Effector memory CD8-positive, alpha-beta T cell (primary cell): ENCODE data around the gene TECPR2.

Experiments used
- ATAC-seq: fragments of 150-1000 bp; cut with Tn5 transposase; replicated peaks from 2 replicates; pipeline ENCODE4 v1.10.0; 2021; ENCODE audit warnings: mild to moderate bottlenecking, moderate library complexity
- DNase-seq, 3 experiments: peaks; one replicate each; pipeline ENCODE4 v3.0.0; 2021
- H3K27ac Mint-ChIP-seq, 2 donors: one replicate each; pipeline ENCODE4 v1.8.0; 2022; ENCODE audit warnings: mild to moderate bottlenecking in 2 of 2, mixed read lengths in 2 of 2, moderate library complexity in 2 of 2
- H3K27me3 Mint-ChIP-seq, 2 donors: one replicate each; pipeline ENCODE4 v1.8.0; 2022; ENCODE audit warnings: mixed read lengths in 2 of 2
- H3K36me3 Mint-ChIP-seq: one replicate; pipeline ENCODE4 v1.8.0; 2022; ENCODE audit warnings: mild to moderate bottlenecking, moderate library complexity, mixed read lengths; ENCODE audit not compliant: insufficient read depth
- H3K4me1 Mint-ChIP-seq, 2 donors: one replicate each; pipeline ENCODE4 v1.8.0; 2022; ENCODE audit warnings: low read depth in 2 of 2, mixed read lengths in 2 of 2
- H3K4me3 Mint-ChIP-seq, 2 donors: one replicate each; pipeline ENCODE4 v1.8.0; 2022; ENCODE audit warnings: mild to moderate bottlenecking in 2 of 2, mixed read lengths in 2 of 2, moderate library complexity in 2 of 2
- H3K9me3 Mint-ChIP-seq, 2 donors: one replicate each; pipeline ENCODE4 v1.8.0; 2022; ENCODE audit warnings: mixed read lengths in 2 of 2

TECPR2 gene

DNA sequence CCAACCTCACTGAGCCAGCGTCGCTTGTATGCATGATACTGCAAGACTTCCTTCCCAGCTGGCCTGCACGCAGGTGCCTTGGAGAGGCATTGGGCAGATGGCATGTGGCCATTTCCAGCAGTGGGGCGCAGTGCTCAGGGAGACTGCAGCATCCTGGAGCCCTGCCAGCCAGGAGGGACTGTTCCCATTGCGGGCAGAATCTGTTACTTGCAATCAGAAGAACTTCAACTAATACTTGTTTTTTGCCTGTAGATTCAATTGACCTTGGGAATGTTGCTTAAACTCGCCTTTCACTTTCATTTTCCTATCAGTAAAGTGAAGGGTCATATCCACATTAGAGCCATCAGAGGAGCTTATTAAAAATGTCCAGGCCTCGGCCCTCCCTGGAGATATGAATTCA, 117.0 kb downstream of the TECPR2 start:
- Mint-ChIP-seq H3K27me3 (no peaks in the 10 kb centered on the region), H3K36me3 (no peaks in the 10 kb centered on the region), H3K4me1 (peaks cover 0 to 5% of the 10 kb centered on the region in 2 donors), H3K4me3 (no peak overlapping the region), H3K27ac (no peak overlapping the region), H3K9me3 (peaks cover 0 to 3% of the 10 kb centered on the region in 2 donors)
- DNase-seq (no peak), ATAC-seq (no peak)

DNA sequence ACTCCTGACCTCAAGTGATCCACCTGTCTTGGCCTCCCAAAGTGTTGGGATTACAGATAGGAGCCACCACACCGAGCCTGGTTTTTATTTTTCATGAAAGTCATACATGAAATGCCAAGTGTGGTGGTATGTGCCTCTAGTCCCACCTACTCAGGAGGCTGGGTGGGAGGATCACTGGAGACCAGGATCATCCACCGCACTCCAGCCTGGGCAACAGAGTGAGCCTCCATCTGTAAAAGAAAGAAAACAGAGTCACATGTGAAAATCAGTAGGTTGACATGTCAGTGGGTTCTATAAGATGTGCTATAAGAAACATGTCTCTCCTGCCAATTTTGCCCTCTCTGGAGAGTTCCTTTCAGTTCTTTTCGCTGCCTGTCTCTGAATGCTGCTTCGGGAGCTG, 118.6 kb downstream of the TECPR2 start:
- ATAC-seq, result no peak
- Mint-ChIP-seq H3K27ac (peak overlapping the region in 1 of 2 donors; percentile 53), H3K4me3 (no peak overlapping the region), H3K36me3 (no peaks in the 10 kb centered on the region), H3K9me3 (peaks cover 0 to 3% of the 10 kb centered on the region in 2 donors), H3K4me1 (peaks cover 0 to 5% of the 10 kb centered on the region in 2 donors), H3K27me3 (no peaks in the 10 kb centered on the region)
- no peak for DNase-seq

DNA sequence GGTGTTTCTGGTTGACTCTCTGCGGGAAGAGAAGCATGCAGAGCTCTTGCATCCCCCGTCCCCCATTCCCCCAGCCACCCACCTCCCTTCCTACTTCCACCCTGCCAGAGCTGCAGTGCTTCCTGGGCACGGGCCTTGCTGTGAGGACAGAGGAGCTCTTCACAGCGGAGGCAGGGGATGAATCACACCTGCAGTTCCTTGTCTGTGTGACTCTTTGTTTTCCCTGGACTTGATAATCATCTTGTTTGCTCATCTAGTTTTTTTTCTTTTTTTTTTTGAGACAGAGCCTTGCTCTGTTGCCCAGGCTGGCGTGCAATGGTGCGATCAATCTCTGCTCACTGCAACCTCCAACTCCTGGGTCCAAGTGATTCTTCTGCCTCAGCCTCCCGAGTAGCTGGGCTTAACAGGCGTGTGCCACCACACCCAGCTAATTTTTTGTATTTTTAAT, 119.1 kb downstream of the TECPR2 start:
- Mint-ChIP-seq H3K4me1 (peaks cover 0 to 5% of the 10 kb centered on the region in 2 donors), H3K27ac (peak overlapping the region in 1 of 2 donors; percentile 53), H3K36me3 (no peaks in the 10 kb centered on the region), H3K4me3 (no peak overlapping the region), H3K27me3 (no peaks in the 10 kb centered on the region), H3K9me3 (peaks cover 0 to 3% of the 10 kb centered on the region in 2 donors)
- no peak for DNase-seq
- ATAC-seq, result no peak

DNA sequence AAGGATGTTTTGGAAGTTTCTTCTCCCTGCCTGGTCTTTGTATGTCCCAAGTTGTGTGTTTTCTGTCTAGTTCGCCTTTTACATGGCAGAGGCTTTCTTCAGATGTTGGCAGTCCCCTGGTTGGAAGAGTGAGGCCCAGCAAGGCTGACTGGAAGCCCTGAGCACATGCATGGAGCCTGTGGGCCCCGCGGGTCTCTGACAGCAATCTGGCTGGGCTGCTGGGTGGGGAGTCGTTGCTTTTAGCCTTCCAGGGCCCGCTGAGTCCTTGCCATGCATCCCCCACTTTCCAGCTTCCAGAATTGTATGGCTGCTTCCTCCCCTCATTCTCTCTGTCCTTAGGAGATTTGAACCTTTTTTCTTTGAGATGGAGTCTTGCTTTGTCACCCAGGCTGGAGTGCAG, 121.6 kb downstream of the TECPR2 start:
- Mint-ChIP-seq H3K9me3 (peaks cover 0 to 3% of the 10 kb centered on the region in 2 donors), H3K4me3 (no peak overlapping the region), H3K27ac (no peak overlapping the region), H3K27me3 (no peaks in the 10 kb centered on the region), H3K36me3 (no peaks in the 10 kb centered on the region), H3K4me1 (peaks cover 0 to 5% of the 10 kb centered on the region in 2 donors)
- ATAC-seq (no peak), DNase-seq (no peak)

DNA sequence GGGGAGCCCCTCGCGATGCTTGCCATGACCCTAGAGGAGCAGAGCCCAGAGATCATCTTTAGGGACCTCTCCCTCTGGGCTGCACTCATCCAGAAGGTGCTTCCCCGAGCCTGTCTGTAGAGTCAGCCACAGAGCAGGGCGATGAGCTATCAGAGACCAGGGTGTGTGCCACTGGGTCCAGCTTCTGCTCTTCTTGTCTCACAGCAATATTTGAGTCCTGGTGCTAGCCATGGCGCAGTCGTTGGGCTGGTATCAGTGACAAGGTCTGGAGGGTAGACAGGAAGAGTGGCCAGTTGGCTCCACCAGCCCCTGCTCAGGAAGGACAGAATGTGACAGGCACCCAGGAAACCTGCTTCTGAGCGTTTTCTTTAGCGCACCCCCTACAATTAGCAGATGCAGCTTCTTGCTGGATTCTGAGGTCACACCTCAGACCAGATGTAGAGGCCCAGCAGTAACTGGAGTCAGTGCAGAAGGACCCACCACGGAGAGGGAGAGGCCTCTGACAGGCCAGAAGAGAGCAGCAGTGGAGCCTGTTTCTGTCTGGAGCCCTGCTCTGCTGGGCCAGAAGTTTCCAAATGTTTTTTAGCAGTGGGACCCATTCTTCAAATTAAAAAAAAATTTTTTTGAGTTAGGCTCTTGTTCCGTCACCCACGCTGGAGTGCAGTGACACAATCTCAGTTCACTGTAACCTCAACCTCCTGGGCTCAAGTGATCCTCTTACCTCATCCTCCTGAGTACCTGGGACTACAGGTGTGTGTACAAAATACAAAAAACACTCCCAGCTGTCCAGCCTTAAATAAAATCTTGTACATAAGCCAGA, 123.2 kb downstream of the TECPR2 start:
- no peaks in the 10 kb centered on the region for H3K27me3 Mint-ChIP-seq
- no peak for DNase-seq
- peaks cover 0 to 5% of the 10 kb centered on the region in 2 donors for H3K4me1 Mint-ChIP-seq
- H3K9me3 Mint-ChIP-seq, result peaks cover 0 to 3% of the 10 kb centered on the region in 2 donors
- ATAC-seq, result no peak
- H3K36me3 Mint-ChIP-seq, result no peaks in the 10 kb centered on the region
- peak overlapping the region in 1 of 2 donors; percentile 33 for H3K27ac Mint-ChIP-seq
- no peak overlapping the region for H3K4me3 Mint-ChIP-seq

DNA sequence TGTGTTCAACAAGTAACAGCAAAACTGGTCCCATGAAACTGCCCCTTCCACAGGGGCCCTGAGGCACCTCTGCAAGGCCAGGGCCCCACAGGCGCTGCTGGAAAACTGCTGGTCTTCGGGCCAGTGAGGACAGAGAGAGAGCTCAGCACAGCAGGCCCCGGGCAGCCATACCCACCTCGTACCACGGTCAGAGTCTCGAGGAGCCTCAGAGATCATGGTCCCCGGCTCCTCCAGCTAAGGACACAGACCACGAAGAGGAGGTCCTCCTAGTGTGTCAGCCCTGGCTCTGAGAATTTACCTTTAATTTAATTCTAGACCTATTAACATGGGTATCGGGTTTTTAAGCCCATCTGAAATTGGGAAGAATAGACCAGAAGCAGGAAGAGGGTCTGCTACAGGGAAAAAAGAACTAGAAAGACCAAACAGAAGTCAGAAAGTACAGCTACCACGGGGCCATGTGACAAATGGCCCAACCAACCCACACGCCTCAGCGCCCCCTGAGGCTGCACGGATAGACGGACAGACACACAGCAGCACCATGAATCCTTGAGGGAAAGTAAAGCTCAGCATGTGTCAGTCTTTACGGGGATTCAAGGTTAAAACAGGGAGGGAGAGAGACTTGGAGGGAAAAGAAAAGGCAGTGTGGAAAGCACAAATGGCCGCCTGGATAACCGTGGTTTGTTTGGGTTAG, 123.9 kb downstream of the TECPR2 start:
- DNase-seq (no peak), ATAC-seq (no peak)
- Mint-ChIP-seq H3K27ac (peak overlapping the region in 1 of 2 donors; percentile 33), H3K4me3 (no peak overlapping the region), H3K9me3 (peaks cover 0 to 3% of the 10 kb centered on the region in 2 donors), H3K4me1 (peaks cover 0 to 5% of the 10 kb centered on the region in 2 donors), H3K36me3 (no peaks in the 10 kb centered on the region), H3K27me3 (no peaks in the 10 kb centered on the region)

DNA sequence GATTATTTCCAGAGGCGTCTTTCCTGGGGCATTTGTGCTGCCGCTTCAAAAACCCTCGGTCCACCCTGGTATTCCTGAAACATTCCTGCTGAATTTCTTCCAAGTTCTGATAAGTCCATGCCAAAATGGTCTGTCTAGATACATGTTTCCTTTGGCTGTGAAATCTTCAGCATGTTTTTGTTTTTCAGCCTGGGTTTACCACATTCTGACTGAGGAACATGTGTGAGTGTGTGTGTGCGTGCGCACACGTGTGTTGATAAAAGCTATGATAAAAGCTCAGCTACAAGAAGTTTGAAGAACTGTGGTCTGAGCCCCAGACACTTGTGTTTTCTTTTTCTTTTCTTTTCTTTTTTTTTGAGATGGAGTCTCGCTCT, 124.5 kb downstream of the TECPR2 start:
- Mint-ChIP-seq H3K27ac (no peak overlapping the region), H3K4me1 (peaks cover 0 to 5% of the 10 kb centered on the region in 2 donors), H3K27me3 (no peaks in the 10 kb centered on the region), H3K4me3 (no peak overlapping the region), H3K9me3 (peaks cover 0 to 3% of the 10 kb centered on the region in 2 donors), H3K36me3 (no peaks in the 10 kb centered on the region)
- DNase-seq (no peak), ATAC-seq (no peak)

DNA sequence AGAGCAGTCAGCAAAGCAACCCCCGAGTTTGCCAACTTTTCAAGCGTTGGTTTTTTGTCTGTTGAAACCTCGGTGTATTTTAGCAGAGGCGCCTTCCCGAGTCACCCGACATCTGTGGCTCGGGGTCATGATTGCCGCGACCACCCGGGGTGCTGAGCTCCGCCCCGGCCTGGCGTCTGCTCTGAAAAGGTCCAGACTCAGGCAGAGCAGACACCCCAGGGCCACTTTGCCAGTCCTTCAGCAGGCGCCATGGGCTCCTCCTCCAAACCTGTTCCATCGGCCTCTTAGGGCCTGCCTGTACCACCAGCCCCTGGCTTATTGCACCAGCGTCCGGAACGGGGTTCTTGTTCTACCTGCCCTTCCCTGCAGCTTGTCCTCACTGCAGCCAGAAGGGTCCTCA, 127.7 kb downstream of the TECPR2 start:
- DNase-seq (no peak), ATAC-seq (no peak)
- Mint-ChIP-seq H3K9me3 (no peaks in the 10 kb centered on the region), H3K4me1 (no peaks in the 10 kb centered on the region), H3K27me3 (no peaks in the 10 kb centered on the region), H3K27ac (peak overlapping the region in 1 of 2 donors; percentile 57), H3K36me3 (no peaks in the 10 kb centered on the region), H3K4me3 (no peak overlapping the region)

DNA sequence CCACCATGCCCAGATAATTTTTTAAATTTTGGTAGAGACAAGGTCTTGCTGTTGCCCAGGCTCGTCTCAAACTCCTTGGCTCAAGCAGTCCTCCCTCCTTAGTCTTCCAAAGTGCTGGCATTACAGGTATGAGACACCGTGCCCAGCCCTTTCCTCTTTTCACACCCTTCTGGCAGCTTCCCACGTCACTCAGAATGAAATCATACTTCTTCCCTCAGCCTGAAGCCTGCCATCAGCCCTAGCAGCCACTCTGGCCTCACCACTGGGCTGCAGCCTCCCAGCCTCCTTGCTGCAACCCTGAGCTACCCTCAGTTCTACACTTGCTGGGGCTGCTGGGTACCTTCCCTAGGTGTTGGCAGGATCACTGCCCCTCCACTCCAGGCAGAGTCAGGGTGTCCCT, 128.6 kb downstream of the TECPR2 start:
- Mint-ChIP-seq H3K4me1 (no peaks in the 10 kb centered on the region), H3K36me3 (no peaks in the 10 kb centered on the region), H3K9me3 (no peaks in the 10 kb centered on the region), H3K27ac (peak overlapping the region in 1 of 2 donors; percentile 57), H3K27me3 (no peaks in the 10 kb centered on the region), H3K4me3 (no peak overlapping the region)
- ATAC-seq (no peak), DNase-seq (no peak)

DNA sequence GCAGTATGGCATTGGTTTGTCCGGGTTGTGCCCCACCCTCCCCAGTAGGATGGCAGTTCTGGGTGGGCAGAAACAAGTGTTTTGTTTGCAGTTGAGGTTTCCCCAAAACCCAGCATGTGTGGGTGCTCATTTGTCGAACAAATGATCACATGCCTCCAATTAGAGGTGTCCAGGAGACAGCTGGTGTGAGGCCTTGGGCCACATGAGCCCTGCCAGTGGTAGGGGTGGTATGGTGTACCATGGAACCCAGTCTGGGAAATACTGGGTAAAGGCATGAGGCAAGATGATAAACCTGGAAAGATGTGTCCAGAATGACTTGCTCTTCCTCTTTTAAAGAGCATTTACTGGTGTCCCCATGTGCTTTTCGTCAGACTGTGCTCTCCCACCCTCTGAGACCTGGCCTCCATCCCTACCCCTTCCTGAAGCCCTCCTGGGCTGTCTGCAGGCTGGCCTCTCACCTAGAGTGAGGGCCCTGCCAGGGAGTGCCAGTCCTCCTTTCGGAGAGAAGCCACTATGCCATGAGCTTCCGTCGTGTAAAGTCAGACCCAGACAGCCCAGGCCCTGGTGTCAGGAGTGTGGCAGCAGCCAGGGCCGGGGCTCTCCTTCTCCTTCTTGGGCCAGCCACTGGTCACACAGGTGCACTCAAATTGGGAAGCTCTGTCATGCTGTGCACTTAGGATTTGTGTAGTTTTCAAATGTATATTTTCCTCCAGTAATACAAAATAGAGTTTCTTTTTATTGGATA, 129.2 kb downstream of the TECPR2 start:
- Mint-ChIP-seq H3K9me3 (no peaks in the 10 kb centered on the region), H3K27ac (no peak overlapping the region), H3K36me3 (no peaks in the 10 kb centered on the region), H3K4me3 (no peak overlapping the region), H3K27me3 (no peaks in the 10 kb centered on the region), H3K4me1 (no peaks in the 10 kb centered on the region)
- no peak for ATAC-seq
- DNase-seq, result no peak

DNA sequence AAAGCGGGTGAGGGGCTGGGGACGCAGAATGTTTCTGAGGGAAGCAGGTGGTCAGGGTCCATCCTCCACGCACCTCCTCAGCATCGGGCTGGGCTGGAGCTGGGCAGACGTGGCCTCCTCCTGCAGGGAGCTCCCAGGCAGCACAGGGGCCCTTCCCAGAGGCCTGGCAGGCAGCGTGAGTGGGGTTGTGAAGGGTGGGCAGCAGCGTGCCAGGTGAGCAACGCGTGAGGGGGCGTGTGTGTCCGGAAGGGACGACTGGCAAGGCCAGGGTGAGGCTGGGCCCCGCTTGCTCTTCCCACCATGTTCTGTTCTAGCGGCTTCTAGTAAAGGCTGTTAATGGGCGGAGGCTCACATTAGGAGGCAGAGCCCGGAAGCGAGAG, 129.8 kb downstream of the TECPR2 start:
- H3K36me3 Mint-ChIP-seq, result no peaks in the 10 kb centered on the region
- no peaks in the 10 kb centered on the region for H3K4me1 Mint-ChIP-seq
- H3K4me3 Mint-ChIP-seq, result no peak overlapping the region
- H3K9me3 Mint-ChIP-seq, result no peaks in the 10 kb centered on the region
- ATAC-seq (no peak), DNase-seq (no peak)
- H3K27ac Mint-ChIP-seq, result no peak overlapping the region
- H3K27me3 Mint-ChIP-seq, result no peaks in the 10 kb centered on the region

DNA sequence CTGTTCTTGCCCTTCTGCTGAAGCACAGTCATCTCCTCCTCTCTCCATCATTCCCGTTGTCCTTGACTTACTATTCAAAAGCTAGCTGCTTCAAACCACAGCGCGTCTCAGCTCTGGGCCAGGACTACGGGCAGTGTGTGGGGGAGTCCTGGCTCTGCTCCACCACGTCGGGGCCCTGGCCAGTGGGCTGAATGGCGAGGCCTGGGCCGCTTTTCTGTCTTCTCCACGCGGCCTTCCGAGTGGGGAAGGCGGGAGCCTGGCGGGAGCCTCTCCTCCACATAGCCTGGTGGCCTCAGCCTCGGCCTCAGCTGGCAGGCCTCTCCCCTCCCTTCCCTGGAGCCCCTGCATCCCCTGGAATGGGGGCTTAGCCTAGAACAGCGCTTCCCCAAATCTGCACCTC, 130.4 kb downstream of the TECPR2 start:
- H3K9me3 Mint-ChIP-seq, result no peaks in the 10 kb centered on the region
- no peaks in the 10 kb centered on the region for H3K4me1 Mint-ChIP-seq
- H3K4me3 Mint-ChIP-seq, result no peak overlapping the region
- no peak for DNase-seq
- no peak for ATAC-seq
- no peaks in the 10 kb centered on the region for H3K36me3 Mint-ChIP-seq
- no peaks in the 10 kb centered on the region for H3K27me3 Mint-ChIP-seq
- H3K27ac Mint-ChIP-seq, result no peak overlapping the region

DNA sequence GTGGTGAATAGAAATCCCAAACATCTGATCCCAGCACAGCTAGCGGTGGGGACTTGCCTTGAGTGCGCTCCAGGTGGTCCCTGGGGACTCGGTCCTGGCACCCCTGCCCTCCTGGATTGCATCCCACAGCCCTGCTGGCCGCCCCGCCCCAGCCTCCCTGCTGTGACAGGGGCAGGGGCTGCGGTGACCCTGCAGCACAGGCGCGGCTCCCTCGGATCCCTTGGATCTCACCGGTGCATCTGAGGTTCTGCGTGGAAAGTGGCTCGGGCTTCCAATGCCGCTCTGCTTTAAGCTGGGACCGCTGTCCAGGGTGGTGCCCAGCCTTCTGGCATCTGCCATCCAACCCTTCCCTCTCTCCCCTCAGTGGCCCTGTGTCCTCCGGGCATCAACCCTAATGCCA, 130.8 kb downstream of the TECPR2 start:
- Mint-ChIP-seq H3K9me3 (no peaks in the 10 kb centered on the region), H3K27me3 (no peaks in the 10 kb centered on the region), H3K36me3 (no peaks in the 10 kb centered on the region), H3K4me3 (no peak overlapping the region), H3K27ac (no peak overlapping the region), H3K4me1 (no peaks in the 10 kb centered on the region)
- no peak for DNase-seq
- no peak for ATAC-seq
